Ramos (cell line): ENCODE data around the gene NSMF.
"Not testable (repeated sequence)": the region's sequence is repeated elsewhere in the genome, so short reads cannot be mapped to it uniquely, and the experiment has no call there.

ENCODE experiments used
- in situ Hi-C: fragments of 300-500 bp; cut with MboI; formaldehyde crosslinking; loops from one replicate; pipeline ENCODE4 v1.14.3; 2022; ENCODE audit warnings: low sequenced_read_pairs; ENCODE audit not compliant: unreplicated experiment

NSMF gene

GRCh38 chr9:137426018-137426681 lies 33.0 kb downstream of the NSMF start:
- in situ Hi-C loops = loop anchor here (25.0 kb wide), 1 partner anchor 364 kb away; the partner anchor contains the start of genes ENTPD2 and SAPCD2

GRCh38 chr9:137423514-137424291 lies 35.4 kb downstream of the NSMF start:
- in situ Hi-C loops = no loop called here

DNA sequence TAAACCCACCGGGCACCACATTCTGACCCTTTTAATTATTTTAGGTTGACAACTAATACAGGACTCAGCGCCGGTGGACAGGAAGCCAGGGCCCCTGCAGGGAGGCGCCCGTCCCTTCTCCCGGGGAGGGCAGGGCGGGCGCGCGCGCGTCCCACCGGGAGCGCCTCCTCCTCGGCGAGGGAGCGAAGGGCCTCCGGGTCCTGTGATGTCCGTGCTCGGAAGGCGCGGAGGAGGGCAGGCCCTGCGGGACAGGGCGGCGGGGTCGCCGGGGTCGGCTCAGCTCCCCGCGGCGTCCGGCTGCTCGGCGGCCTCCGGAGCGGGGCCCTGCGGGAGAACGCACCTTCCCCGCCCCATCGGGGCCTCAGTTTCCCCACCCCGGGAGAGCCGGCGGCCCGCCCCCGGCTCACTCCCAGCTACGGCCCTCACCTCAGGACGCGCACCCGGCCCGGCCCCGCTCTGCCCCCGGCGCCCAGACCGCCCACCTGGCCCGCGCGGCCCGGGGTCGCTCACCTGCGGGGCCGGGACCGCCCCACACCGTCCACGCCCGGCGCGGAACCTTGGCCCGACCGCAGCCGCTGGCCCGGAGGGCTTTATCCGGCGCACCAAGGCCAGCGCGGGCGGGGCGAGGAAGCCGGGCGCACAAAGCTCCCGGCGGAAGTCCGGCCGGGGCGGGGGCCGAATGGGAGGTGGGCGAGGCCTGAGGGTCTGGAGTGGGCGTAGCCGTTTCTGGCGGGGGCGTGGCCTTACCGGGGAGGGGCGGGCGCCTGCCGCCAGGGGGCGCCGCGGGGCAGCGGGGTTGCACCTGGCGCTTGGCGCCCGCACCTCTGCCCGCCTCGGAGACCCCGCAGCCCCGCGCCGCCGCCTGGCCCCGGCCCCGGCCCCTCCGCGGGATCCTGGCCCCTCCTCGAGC lies 36.3 kb downstream of the NSMF start, which contains the start of the genes EXD3 and NOXA1:
TSS of gene EXD3 (minus strand) at position 559 of the 910 bp plus-strand sequence. CDS start 27,805 bp downstream, outside the sequence.
TSS of gene NOXA1 (plus strand) at position 790 of the 910 bp plus-strand sequence. CDS start 137 bp downstream, outside the sequence.
- in situ Hi-C loops = no loop called here

- in situ Hi-C loops = no loop called here
Measured at GRCh38 chr9:137421838-137422603, 37.1 kb downstream of the NSMF start.

- in situ Hi-C loops = no loop called here
Measured at GRCh38 chr9:137417161-137418021, 41.7 kb downstream of the NSMF start.

GRCh38 chr9:137416563-137417151 lies 42.5 kb downstream of the NSMF start:
- in situ Hi-C loops = no loop called here

DNA sequence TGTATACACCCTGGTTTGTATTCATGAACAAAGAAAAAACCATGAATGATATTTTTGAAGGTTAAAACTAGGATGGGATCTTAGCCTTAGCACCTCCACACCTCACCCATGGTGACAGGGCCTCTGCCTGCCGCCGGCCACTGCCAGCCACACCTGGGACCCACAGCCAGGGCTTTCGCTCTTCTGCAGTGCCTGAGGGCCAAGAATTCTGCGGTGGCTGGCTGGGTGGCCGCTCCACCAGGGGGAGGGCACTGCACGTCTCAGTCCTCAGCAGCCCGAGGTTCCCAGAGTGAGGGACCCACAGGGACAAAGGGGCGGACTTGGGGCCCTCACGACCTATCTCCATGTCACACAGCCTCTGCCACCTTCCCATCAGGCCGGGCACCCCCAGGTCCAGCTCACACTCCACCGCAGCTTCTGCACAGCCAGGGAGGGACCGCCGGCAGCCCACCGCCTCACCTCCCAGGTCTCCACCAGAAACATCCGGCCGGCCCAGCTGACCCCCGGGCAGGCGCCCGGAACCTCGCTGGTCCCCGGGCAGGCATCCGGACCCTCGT lies 43.0 kb downstream of the NSMF start:
- in situ Hi-C loops = no loop called here

DNA sequence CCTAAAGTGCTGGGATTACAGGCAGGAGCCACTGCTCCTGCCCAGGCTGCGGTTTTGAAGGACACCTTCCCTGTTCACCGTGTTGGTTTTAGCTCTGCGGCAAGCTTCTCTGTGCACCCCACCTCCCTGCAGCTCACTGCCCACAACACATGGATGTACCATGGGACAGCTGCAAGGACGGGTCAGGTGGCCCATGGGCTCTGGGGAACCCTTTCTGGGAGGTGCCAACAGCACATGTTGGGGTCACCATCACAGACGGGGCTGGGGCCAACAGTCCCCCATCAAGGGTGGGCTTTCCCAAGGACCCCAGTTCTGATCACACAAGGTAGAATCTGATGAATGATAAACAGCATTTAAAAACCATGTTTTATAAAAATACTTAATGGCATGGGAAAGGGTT lies 43.7 kb downstream of the NSMF start:
- in situ Hi-C loops = no loop called here

DNA sequence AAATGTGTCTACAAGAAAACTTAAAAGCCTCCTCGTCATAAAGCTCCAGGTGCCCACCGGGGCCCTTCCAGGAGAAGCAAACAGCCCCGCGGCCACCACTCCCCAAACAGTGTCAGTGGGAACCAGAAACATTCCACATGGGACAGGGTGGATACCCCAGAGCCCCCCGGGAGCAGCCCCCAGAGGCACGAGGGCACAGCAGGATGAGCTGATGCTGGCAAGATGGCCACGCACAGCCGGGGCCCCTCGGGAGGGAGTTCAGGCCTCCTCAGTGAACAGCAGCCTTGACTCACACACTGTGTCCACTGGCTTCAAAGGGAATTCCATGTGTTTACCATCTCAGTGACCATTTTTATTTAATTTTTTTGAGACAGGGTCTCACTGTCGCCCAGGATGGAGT lies 46.7 kb downstream of the NSMF start:
- in situ Hi-C loops = no loop called here

GRCh38 chr9:137411645-137412380 lies 47.3 kb downstream of the NSMF start:
- in situ Hi-C loops = no loop called here

DNA sequence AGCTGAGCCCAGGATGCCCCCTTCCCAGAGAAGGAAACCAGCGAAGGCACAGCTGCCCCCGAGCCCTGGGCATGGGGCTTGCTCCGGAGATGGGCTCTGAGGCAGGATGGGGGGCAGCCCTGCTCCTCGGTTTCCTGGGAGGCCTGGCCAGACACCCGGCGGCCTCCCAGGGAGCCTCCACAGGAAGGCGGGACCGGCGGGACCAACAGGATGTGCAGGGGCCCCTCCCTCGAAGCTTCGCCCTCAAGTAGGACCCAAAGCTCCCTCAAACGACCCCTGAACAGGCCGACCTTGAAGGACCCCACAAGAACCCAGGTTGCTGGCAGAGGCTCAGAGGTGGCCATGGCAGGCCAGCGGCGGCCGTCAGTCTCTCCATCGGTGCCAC lies 47.9 kb downstream of the NSMF start:
- in situ Hi-C loops = no loop called here

- in situ Hi-C loops = no loop called here
Measured at GRCh38 chr9:137410891-137411249, 48.3 kb downstream of the NSMF start.

DNA sequence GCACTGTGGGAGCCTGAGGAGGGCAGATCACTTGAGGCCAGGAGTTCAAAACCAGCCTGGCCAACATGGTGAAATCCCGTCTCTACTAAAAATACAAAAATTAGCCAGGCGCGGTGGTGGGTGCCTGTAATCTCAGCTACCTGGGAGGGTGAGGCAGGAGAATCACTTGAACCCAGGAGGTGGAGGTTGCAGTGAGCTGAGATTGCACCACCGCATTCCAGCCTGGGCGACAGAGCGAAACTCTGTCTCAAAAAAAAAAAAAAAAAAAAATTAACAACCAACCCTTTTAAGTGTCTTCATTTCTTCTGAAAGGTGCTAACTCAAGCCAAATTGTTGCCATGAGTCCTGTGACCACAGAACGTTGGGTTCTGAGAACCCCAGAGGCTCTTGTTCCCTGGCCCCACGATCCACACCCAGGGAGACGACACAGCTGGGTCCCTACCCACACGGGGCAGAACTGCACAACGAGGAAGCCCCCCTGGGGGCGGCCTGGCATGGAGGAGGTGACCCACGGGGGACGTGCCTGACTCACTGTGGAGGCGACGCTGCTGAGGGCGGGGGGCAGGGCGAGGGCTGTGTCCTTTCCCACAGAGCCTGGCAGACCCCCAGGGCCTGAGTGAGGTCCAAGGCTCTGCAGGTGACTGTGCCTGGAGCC lies 48.8 kb downstream of the NSMF start:
- in situ Hi-C loops = not testable (repeated sequence)

- in situ Hi-C loops = no loop called here
Measured at GRCh38 chr9:137409515-137409914, 49.6 kb downstream of the NSMF start.

- in situ Hi-C loops = no loop called here
Measured at GRCh38 chr9:137408651-137409405, 50.3 kb downstream of the NSMF start.

DNA sequence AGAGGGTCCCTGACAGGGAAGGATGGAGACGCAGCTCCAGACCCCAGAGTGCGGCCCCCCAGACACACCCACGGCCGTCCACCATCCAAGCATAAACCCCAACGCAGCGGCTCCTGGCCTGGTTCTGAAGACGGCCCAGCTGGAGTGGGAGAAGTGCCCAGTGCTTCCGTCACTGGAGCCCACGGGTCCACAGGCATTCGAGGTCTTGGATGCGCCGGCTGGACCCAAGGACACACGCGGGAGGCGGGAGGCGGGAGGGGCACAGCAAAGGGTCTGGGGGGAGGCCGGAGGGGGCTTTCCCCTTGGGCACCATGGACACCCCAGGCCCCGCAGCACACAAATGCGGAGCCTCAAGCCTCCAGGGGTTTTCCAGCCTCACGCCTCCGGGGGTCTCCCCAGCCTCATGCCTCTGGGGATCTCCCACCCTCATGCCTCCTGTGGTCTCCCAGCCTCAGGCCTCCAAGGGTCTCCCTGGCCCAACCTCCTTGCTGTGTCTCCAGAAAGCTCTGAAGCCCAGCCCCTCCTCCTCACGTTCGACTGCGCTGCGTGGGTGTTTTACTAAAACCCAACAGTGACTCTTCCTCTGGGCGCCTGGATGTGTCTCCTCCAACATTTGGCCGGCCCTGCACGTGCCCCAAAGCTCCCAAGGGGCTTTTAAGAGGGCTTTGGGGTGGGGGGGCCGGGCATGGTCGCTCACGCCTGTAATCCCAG lies 51.4 kb downstream of the NSMF start:
- in situ Hi-C loops = no loop called here
